HepG2 (cell line): ENCODE measurements around the gene PTPRN. TPM values are rescaled to one million over a fixed set of nuclear protein-coding genes. Genes with fewer than 3 reads are reported as not detected.

Experiments used
- DRAP1 ChIP-seq: IDR thresholded peaks from 2 replicates; pipeline ENCODE4 v1.6.1; 2016; ENCODE audit warnings: missing genetic modification reagents, missing compliant biosample characterization
- ETS1 ChIP-seq: sonication (generic); formaldehyde crosslinking; IDR thresholded peaks from 2 replicates; pipeline ENCODE4 v1.4.0; 2020; ENCODE audit warnings: missing genetic modification reagents
- FOXK2 ChIP-seq: fragments of 450-650 bp; IDR thresholded peaks from 2 replicates; pipeline ENCODE4 v1.6.1; 2016
- GZF1 ChIP-seq: sonication (generic); formaldehyde crosslinking; IDR thresholded peaks from 2 replicates; pipeline ENCODE4 v1.5.1; 2020; ENCODE audit warnings: mild to moderate bottlenecking, missing genetic modification reagents
- HMG20B ChIP-seq: conservative IDR thresholded peaks from 2 replicates; pipeline ENCODE4 v1.6.1; 2016; ENCODE audit warnings: missing genetic modification reagents, missing compliant biosample characterization
- HOXA3 ChIP-seq: sonication (generic); formaldehyde crosslinking; IDR thresholded peaks from 2 replicates; pipeline ENCODE4 v1.5.0; 2020; ENCODE audit warnings: missing genetic modification reagents
- JARID2 ChIP-seq: sonication (generic); formaldehyde crosslinking; IDR thresholded peaks from 2 replicates; pipeline ENCODE4 v1.8.1; 2023; ENCODE audit warnings: missing genetic modification reagents, inconsistent platforms; ENCODE audit not compliant: insufficient replicate concordance
- KDM6A ChIP-seq: IDR thresholded peaks from 2 replicates; pipeline ENCODE4 v1.6.1; 2016; ENCODE audit warnings: low read depth
- MBNL3 ChIP-seq: fragments of 250-450 bp; sonication (Bioruptor Pico); conservative IDR thresholded peaks from 2 replicates; pipeline ENCODE4 v1.8.0; 2022; ENCODE audit warnings: mild to moderate bottlenecking, inconsistent platforms
- PRDM4 ChIP-seq: sonication (generic); formaldehyde crosslinking; IDR thresholded peaks from 2 replicates; pipeline ENCODE4 v1.9.0; 2021; ENCODE audit warnings: missing genetic modification reagents, borderline replicate concordance
- RNF219 ChIP-seq: sonication (generic); formaldehyde crosslinking; IDR thresholded peaks from 2 replicates; pipeline ENCODE4 v1.5.0; 2020; ENCODE audit warnings: mild to moderate bottlenecking, missing genetic modification reagents
- TFE3 ChIP-seq: IDR thresholded peaks from 2 replicates; pipeline ENCODE4 v1.6.1; 2016
- ZNF343 ChIP-seq: sonication (generic); formaldehyde crosslinking; IDR thresholded peaks from 2 replicates; pipeline ENCODE4 v1.4.0; 2020; ENCODE audit warnings: mild to moderate bottlenecking, missing genetic modification reagents
- ZNF609 ChIP-seq: sonication (generic); formaldehyde crosslinking; IDR thresholded peaks from 2 replicates; pipeline ENCODE4 v1.4.0; 2020; ENCODE audit warnings: mild to moderate bottlenecking, missing genetic modification reagents, borderline replicate concordance
- ZNF879 ChIP-seq: sonication (generic); formaldehyde crosslinking; IDR thresholded peaks from 2 replicates; pipeline ENCODE4 v1.8.1; 2023; ENCODE audit warnings: missing genetic modification reagents
- polyA plus RNA-seq, 8 experiments: library from polyadenylated mRNA; depleted of rRNA in 3 of 8; stranded (reverse) in 7 of 8; unstranded in 1 of 8; fragments of >200 nt; fragmentation: Illumina TruSeq in 4 of 8; extraction: Trizol in 4 of 8; gene quantifications; 2 replicates each; pipeline versions ENCODE4 v1.2.1 to v1.2.3, GENCODE V29; 2011 to 2016; ENCODE audit warnings: low read depth in 4 of 8, missing spikeins in 1 of 8, mixed read lengths in 1 of 8; ENCODE audit not compliant: insufficient read depth in 1 of 8
- total RNA-seq, 5 experiments: library from RNA; depleted of rRNA; stranded (reverse); fragments of >200 nt; fragmentation: Illumina TruSeq; extraction: Trizol; gene quantifications; 2 replicates each; pipeline ENCODE4 v1.2.3, GENCODE V29; 2016; ENCODE audit warnings: low read depth in 1 of 5

PTPRN gene
- total and polyA plus RNA-seq, 2 of the 13 experiments (the other 11 are each of a cell fraction or from before 2014, with no cell fraction given), result 0.26 TPM; not detected in 1

- TF ChIP-seq ZNF879 (CRISPR knock-in tag), result no peak
- TF ChIP-seq HMG20B (CRISPR knock-in tag), result no peak
- TF ChIP-seq KDM6A (CRISPR knock-in tag), result no peak
- no peak; the same call in none of the 2 replicates for TF ChIP-seq HOXA3 (CRISPR knock-in tag)
- TF ChIP-seq PRDM4 (CRISPR knock-in tag), result no peak
- TF ChIP-seq ZNF609 (CRISPR knock-in tag), result peak; percentile 46; the same call in 1 of the 2 replicates
- no peak for TF ChIP-seq GZF1
- TF ChIP-seq ETS1 (CRISPR knock-in tag), result no peak
- TF ChIP-seq TFE3 (CRISPR knock-in tag), result no peak
- TF ChIP-seq ZNF343 (CRISPR knock-in tag), result peak; percentile 78; the same call in 1 of the 2 replicates
- no peak for TF ChIP-seq FOXK2
- no peak for TF ChIP-seq MBNL3 (CRISPR knock-in tag)
- TF ChIP-seq RNF219 (CRISPR knock-in tag), result no peak
- no peak for TF ChIP-seq JARID2
- peak; percentile 97 for TF ChIP-seq DRAP1 (CRISPR knock-in tag)
These were observed 55.2 kb downstream of the PTPRN start, which contains the start of gene TUBA4A (continued) for GRCh38 chr2:219253753-219254589.
